HG03066 (cell line): Measurements from ENCODE around the gene AGAP3.

Experiments used
- ATAC-seq: cut with Tn5 transposase; IDR thresholded peaks from one replicate; pipeline ENCODE4 v1.9.1; 2021; ENCODE audit warnings: low read depth; ENCODE audit not compliant: unreplicated experiment

The AGAP3 gene

GRCh38 chr7:151148319-151149259 lies 62.3 kb downstream of the AGAP3 start:
- no peak for ATAC-seq

GRCh38 chr7:151150388-151150787 lies 64.1 kb downstream of the AGAP3 start:
- ATAC-seq: no peak

- no peak for ATAC-seq
These were observed 66.6 kb downstream of the AGAP3 start for GRCh38 chr7:151152643-151153513.

GRCh38 chr7:151157645-151158329 lies 71.5 kb downstream of the AGAP3 start:
- ATAC-seq: no peak

GRCh38 chr7:151161757-151162156 lies 75.5 kb downstream of the AGAP3 start:
- ATAC-seq: no peak

- no peak for ATAC-seq
These were observed 80.4 kb downstream of the AGAP3 start for GRCh38 chr7:151166629-151167196.

- ATAC-seq: no peak
These were observed 81.1 kb downstream of the AGAP3 start, which contains the start of gene GBX1 for GRCh38 chr7:151167197-151167961. Gene GBX1 (minus strand): TSS chr7:151167694. CDS start chr7:151167548, 146 bp downstream.

GRCh38 chr7:151168003-151168786 lies 81.9 kb downstream of the AGAP3 start:
- no peak for ATAC-seq

GRCh38 chr7:151168787-151169162 lies 82.5 kb downstream of the AGAP3 start:
- ATAC-seq: no peak

GRCh38 chr7:151172273-151173141 lies 86.2 kb downstream of the AGAP3 start:
- no peak for ATAC-seq

GRCh38 chr7:151173386-151174245 lies 87.3 kb downstream of the AGAP3 start:
- no peak for ATAC-seq

GRCh38 chr7:151174246-151175046 lies 88.2 kb downstream of the AGAP3 start:
- ATAC-seq: no peak

GRCh38 chr7:151175047-151175792 lies 88.9 kb downstream of the AGAP3 start:
- ATAC-seq: no peak

- no peak for ATAC-seq
These were observed 89.6 kb downstream of the AGAP3 start for GRCh38 chr7:151175793-151176311.

GRCh38 chr7:151176401-151176800 lies 90.1 kb downstream of the AGAP3 start:
- ATAC-seq: no peak
